ENCODE data around the gene ITGB1.
A peak's percentile ranks its signal among the peaks of the same experiment; 100 is the strongest.
"Not testable (repeated sequence)": the region's sequence is repeated elsewhere in the genome, so short reads cannot be mapped to it uniquely, and the experiment has no call there.

The ITGB1 gene

GRCh38 chr10:32958085-32959005 lies at the start of gene ITGB1:
Gene ITGB1, minus strand, starts transcription at chr10:32958230. Its CDS starts 22,672 bp downstream, at chr10:32935558.
- peak; percentile 51 to 97 (median 91) for DNase-seq

GRCh38 chr10:33006342-33006887 lies 48.4 kb upstream of the ITGB1 start:
- DNase-seq, result no peak

- DNase-seq, result peak in 28 of 51 donors; percentile 1 to 58 (median 14)
Observed at GRCh38 chr10:33005322-33006301, 47.6 kb upstream of the ITGB1 start.

- no peak for DNase-seq
Observed at GRCh38 chr10:33001908-33002492, 44.0 kb upstream of the ITGB1 start.

GRCh38 chr10:32998060-32998581 lies 40.1 kb upstream of the ITGB1 start:
- DNase-seq, result not testable (repeated sequence)

GRCh38 chr10:32995751-32996150 lies 37.7 kb upstream of the ITGB1 start:
- no peak for DNase-seq

GRCh38 chr10:32995066-32995622 lies 37.1 kb upstream of the ITGB1 start:
- no peak for DNase-seq

- not testable (repeated sequence) for DNase-seq
Observed at GRCh38 chr10:32994632-32995031, 36.6 kb upstream of the ITGB1 start.

GRCh38 chr10:32992310-32992709 lies 34.3 kb upstream of the ITGB1 start:
- DNase-seq, result not testable (repeated sequence)

- DNase-seq, result no peak
Observed at GRCh38 chr10:32990811-32991210, 32.8 kb upstream of the ITGB1 start.

GRCh38 chr10:32988604-32989003 lies 30.6 kb upstream of the ITGB1 start:
- DNase-seq, result no peak

- DNase-seq, result no peak
Observed at GRCh38 chr10:32987172-32987571, 29.1 kb upstream of the ITGB1 start.

- DNase-seq, result no peak
Observed at GRCh38 chr10:32985775-32986350, 27.8 kb upstream of the ITGB1 start.

GRCh38 chr10:32985341-32985764 lies 27.3 kb upstream of the ITGB1 start:
- DNase-seq, result no peak

- no peak for DNase-seq
Observed at GRCh38 chr10:32984003-32984600, 26.1 kb upstream of the ITGB1 start.

GRCh38 chr10:32982911-32983909 lies 25.2 kb upstream of the ITGB1 start:
- DNase-seq, result no peak

GRCh38 chr10:32982293-32982709 lies 24.3 kb upstream of the ITGB1 start:
- DNase-seq, result no peak

- DNase-seq, result no peak
Observed at GRCh38 chr10:32981760-32982159, 23.7 kb upstream of the ITGB1 start.

All from hypothalamus (tissue), 51 donors.